ENCODE results near the gene IGF1R. TPM values are rescaled to one million over a fixed set of nuclear protein-coding genes. Genes with fewer than 3 reads are reported as not detected.
A peak's percentile ranks its signal among the peaks of the same experiment; 100 is the strongest.

IGF1R gene
- total and polyA plus RNA-seq, 2 experiments from 2014 or later, result 9.5 to 92.4 TPM

GRCh38 chr15:98760112-98760826 lies 111.9 kb downstream of the IGF1R start:
- Histone ChIP-seq H3K27ac (no peak overlapping the region), H3K9me3 (ENCODE audit: low read depth) (no peaks in the 10 kb centered on the region), H3K4me1 (ENCODE audit: low read depth) (no peaks in the 10 kb centered on the region), H3K4me3 (no peak overlapping the region), H3K36me3 (no peaks in the 10 kb centered on the region), H3K27me3 (no peaks in the 10 kb centered on the region)
- DNase-seq (ENCODE audit: low read depth in 1 of 2, low spot score in 1 of 2), result no peak
- TF ChIP-seq CTCF (IDR thresholded peaks at IDR 0.05; ENCODE audit: low read depth, low read length), result no peak

- Histone ChIP-seq H3K9me3 (ENCODE audit: low read depth) (no peaks in the 10 kb centered on the region), H3K27me3 (no peaks in the 10 kb centered on the region)
These were observed 112.6 kb downstream of the IGF1R start for GRCh38 chr15:98760975-98761374.

GRCh38 chr15:98763179-98763578 lies 114.8 kb downstream of the IGF1R start:
- Histone ChIP-seq H3K4me3 (no peak overlapping the region), H3K36me3 (no peaks in the 10 kb centered on the region), H3K9me3 (ENCODE audit: low read depth) (no peaks in the 10 kb centered on the region), H3K27me3 (no peaks in the 10 kb centered on the region), H3K4me1 (ENCODE audit: low read depth) (no peaks in the 10 kb centered on the region), H3K27ac (no peak overlapping the region)
- DNase-seq (ENCODE audit: low read depth in 1 of 2, low spot score in 1 of 2), result no peak
- TF ChIP-seq CTCF (IDR thresholded peaks at IDR 0.05; ENCODE audit: low read depth, low read length), result no peak

More at GRCh38 chr15:98760975-98761374, 112.6 kb downstream of the IGF1R start:
- no peak for DNase-seq (ENCODE audit: low read depth in 1 of 2, low spot score in 1 of 2)
- Histone ChIP-seq H3K36me3 (no peaks in the 10 kb centered on the region), H3K4me1 (ENCODE audit: low read depth) (no peaks in the 10 kb centered on the region), H3K27ac (no peak overlapping the region), H3K4me3 (no peak overlapping the region)
- TF ChIP-seq CTCF (IDR thresholded peaks at IDR 0.05; ENCODE audit: low read depth, low read length), result no peak

- H3K9me3 ChIP-seq (ENCODE audit: low read depth), result no peaks in the 10 kb centered on the region
- H3K36me3 ChIP-seq, result no peaks in the 10 kb centered on the region
- DNase-seq (ENCODE audit: low read depth in 1 of 2, low spot score in 1 of 2), result no peak
- H3K4me3 ChIP-seq, result no peak overlapping the region
- H3K27me3 ChIP-seq, result no peaks in the 10 kb centered on the region
- TF ChIP-seq CTCF (IDR thresholded peaks at IDR 0.05; ENCODE audit: low read depth, low read length), result no peak
- H3K27ac ChIP-seq, result peak overlapping the region; percentile 17
- peaks cover 4% of the 10 kb centered on the region for H3K4me1 ChIP-seq (ENCODE audit: low read depth)
These were observed 116.0 kb downstream of the IGF1R start for GRCh38 chr15:98764291-98764690.

GRCh38 chr15:98765610-98766009 lies 117.3 kb downstream of the IGF1R start:
- no peak for TF ChIP-seq CTCF (IDR thresholded peaks at IDR 0.05; ENCODE audit: low read depth, low read length)
- Histone ChIP-seq H3K4me1 (ENCODE audit: low read depth) (peaks cover 16% of the 10 kb centered on the region), H3K27ac (no peak overlapping the region), H3K36me3 (no peaks in the 10 kb centered on the region), H3K4me3 (no peak overlapping the region), H3K9me3 (ENCODE audit: low read depth) (no peaks in the 10 kb centered on the region), H3K27me3 (no peaks in the 10 kb centered on the region)
- no peak for DNase-seq (ENCODE audit: low read depth in 1 of 2, low spot score in 1 of 2)
